IMR-90 (cell line): ENCODE results near the gene PPP1R12B.
"Not testable (repeated sequence)": the region's sequence is repeated elsewhere in the genome, so short reads cannot be mapped to it uniquely, and the experiment has no call there.

Source experiments
- BHLHE40 ChIP-seq: fragments of 150-350 bp; IDR thresholded peaks from 2 replicates; pipeline ENCODE4 v1.6.1; 2016; ENCODE audit warnings: mild to moderate bottlenecking, low read depth, low read length
- CEBPB ChIP-seq: IDR thresholded peaks from 2 replicates; pipeline ENCODE4 v1.6.1; 2012; ENCODE audit warnings: low read depth, low read length, improper control_type of control experiment
- MAFK ChIP-seq: IDR thresholded peaks from 2 replicates; pipeline ENCODE4 v1.6.1; 2012; ENCODE audit warnings: low read depth, low read length, improper control_type of control experiment
- MAZ ChIP-seq: IDR thresholded peaks from 2 replicates; pipeline ENCODE4 v1.6.1; 2012; ENCODE audit warnings: low read depth, mild to moderate bottlenecking, low read length, improper control_type of control experiment, moderate library complexity, borderline replicate concordance
- POLR2A ChIP-seq: IDR thresholded peaks from 2 replicates; pipeline ENCODE4 v1.6.1; 2012; ENCODE audit warnings: mild to moderate bottlenecking, low read depth, low read length
- RAD21 ChIP-seq: IDR thresholded peaks from 2 replicates; pipeline ENCODE4 v1.6.1; 2012; ENCODE audit warnings: low read length, improper control_type of control experiment
- RCOR1 ChIP-seq: IDR thresholded peaks from 2 replicates; pipeline ENCODE4 v1.6.1; 2012; ENCODE audit warnings: mild to moderate bottlenecking, low read length, improper control_type of control experiment; ENCODE audit not compliant: insufficient replicate concordance
- USF2 ChIP-seq: fragments of 150-350 bp; IDR thresholded peaks from 2 replicates; pipeline ENCODE4 v1.6.1; 2017; ENCODE audit warnings: mild to moderate bottlenecking, antibody characterized with exemption, low read length, low read depth
- TF ChIP-seq, protein P1 (sequence below): conservative IDR thresholded peaks from 2 replicates; pipeline ENCODE4 v1.5.1; 2012; ENCODE audit warnings: mild to moderate bottlenecking, low read depth, low read length, improper control_type of control experiment

- TF ChIP-seq, protein P1, sequence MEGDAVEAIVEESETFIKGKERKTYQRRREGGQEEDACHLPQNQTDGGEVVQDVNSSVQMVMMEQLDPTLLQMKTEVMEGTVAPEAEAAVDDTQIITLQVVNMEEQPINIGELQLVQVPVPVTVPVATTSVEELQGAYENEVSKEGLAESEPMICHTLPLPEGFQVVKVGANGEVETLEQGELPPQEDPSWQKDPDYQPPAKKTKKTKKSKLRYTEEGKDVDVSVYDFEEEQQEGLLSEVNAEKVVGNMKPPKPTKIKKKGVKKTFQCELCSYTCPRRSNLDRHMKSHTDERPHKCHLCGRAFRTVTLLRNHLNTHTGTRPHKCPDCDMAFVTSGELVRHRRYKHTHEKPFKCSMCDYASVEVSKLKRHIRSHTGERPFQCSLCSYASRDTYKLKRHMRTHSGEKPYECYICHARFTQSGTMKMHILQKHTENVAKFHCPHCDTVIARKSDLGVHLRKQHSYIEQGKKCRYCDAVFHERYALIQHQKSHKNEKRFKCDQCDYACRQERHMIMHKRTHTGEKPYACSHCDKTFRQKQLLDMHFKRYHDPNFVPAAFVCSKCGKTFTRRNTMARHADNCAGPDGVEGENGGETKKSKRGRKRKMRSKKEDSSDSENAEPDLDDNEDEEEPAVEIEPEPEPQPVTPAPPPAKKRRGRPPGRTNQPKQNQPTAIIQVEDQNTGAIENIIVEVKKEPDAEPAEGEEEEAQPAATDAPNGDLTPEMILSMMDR: not testable (repeated sequence)
- not testable (repeated sequence) for TF ChIP-seq BHLHE40, CEBPB, RAD21, MAFK, POLR2A, MAZ, USF2, RCOR1
Observed at GRCh38 chr1:202612036-202612435, 263.5 kb downstream of the PPP1R12B start.
